ENCODE measurements around the gene NAT9.

NAT9 gene

DNA sequence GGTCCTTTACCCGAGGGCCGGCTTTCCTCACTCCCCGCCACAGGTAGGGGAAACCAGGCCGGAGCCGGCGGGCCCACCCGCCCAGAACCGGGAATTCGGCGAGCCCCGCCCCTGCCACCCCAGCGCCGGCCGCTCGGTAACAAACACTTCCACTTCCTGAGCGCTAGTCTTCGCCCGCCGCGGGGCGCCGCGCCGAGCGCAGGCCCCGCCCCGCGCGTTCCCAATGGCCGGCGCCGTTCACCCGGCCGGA lies 27.9 kb downstream of the NAT9 start:
- peaks cover 46 to 50% of the 10 kb centered on the region in 2 donors for H3K4me1 ChIP-seq (ENCODE audit: control insufficient read depth in 2 of 2, insufficient read depth in 2 of 2, low read length in 2 of 2)

DNA sequence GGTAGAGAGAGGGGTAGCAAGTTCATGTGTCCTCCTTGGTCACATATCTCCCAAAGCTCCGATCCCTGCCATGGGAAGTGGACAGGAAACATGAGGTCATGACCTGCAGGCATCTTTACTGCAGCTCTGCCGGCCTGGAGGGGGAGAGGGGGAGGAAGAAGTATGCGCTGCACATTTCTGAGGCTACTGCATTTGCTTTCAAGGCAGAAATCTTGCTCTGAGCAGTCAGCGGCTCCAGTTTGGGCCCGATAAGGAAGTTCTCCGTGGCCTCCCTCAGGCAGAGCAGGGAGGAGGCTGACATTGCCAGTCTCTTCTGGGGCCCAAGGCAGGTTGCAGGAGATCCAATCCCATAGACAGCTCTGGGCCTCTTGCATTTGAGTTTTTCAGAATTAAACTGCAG lies 29.2 kb downstream of the NAT9 start:
- H3K27me3 ChIP-seq (ENCODE audit: control insufficient read depth in 2 of 2, insufficient read depth in 2 of 2, low read length in 2 of 2): no peaks in the 10 kb centered on the region
- no peak overlapping the region for H3K9ac ChIP-seq (ENCODE audit: low read depth in 1 of 2, low read length in 2 of 2)
- H3K36me3 ChIP-seq (ENCODE audit: control insufficient read depth in 2 of 2, insufficient read depth in 2 of 2, low read length in 2 of 2): no peaks in the 10 kb centered on the region
- peak overlapping the region in 1 of 2 donors; percentile 12 for H3K27ac ChIP-seq (ENCODE audit: low read depth in 2 of 2, low read length in 2 of 2)
- H3K4me1 ChIP-seq (ENCODE audit: control insufficient read depth in 2 of 2, insufficient read depth in 2 of 2, low read length in 2 of 2): peaks cover 46 to 47% of the 10 kb centered on the region in 2 donors
- no peak overlapping the region for H3K4me3 ChIP-seq (ENCODE audit: low read length in 2 of 2)
- H3K9me3 ChIP-seq (ENCODE audit: control insufficient read depth in 2 of 2, low read length in 2 of 2): no peaks in the 10 kb centered on the region

More for the DNA sequence above, 27.9 kb downstream of the NAT9 start:
- Histone ChIP-seq H3K36me3 (ENCODE audit: control insufficient read depth in 2 of 2, insufficient read depth in 2 of 2, low read length in 2 of 2) (peaks cover 0 to 2% of the 10 kb centered on the region in 2 donors), H3K27me3 (ENCODE audit: control insufficient read depth in 2 of 2, insufficient read depth in 2 of 2, low read length in 2 of 2) (no peaks in the 10 kb centered on the region), H3K4me3 (ENCODE audit: low read length in 2 of 2) (peak overlapping the region; percentile 59 to 66), H3K27ac (ENCODE audit: low read depth in 2 of 2, low read length in 2 of 2) (peak overlapping the region; percentile 63 to 64), H3K9ac (ENCODE audit: low read depth in 1 of 2, low read length in 2 of 2) (peak overlapping the region; percentile 60 to 64), H3K9me3 (ENCODE audit: control insufficient read depth in 2 of 2, low read length in 2 of 2) (no peaks in the 10 kb centered on the region)

DNA sequence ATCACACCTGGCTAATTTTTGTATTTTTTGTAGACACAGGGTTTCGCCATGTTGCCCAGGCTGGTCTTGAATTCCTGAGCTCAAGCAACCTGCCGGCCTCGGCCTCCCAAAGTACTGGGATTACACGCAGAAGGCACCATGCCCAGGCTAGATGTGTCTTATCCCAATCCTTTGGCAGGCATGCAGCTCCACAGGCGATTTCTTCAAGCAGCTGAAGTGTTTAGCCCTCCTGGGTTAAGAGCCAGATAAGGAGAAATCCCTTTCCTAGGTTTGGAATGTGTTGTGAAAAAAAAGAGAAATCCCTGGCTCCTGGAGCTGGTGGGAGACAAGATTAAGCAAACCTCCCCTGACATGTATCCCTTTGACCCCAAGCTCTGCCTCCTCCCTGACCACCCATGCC lies 29.8 kb downstream of the NAT9 start:
- H3K9ac ChIP-seq (ENCODE audit: low read depth in 1 of 2, low read length in 2 of 2): no peak overlapping the region
- H3K4me3 ChIP-seq (ENCODE audit: low read length in 2 of 2): no peak overlapping the region
- H3K36me3 ChIP-seq (ENCODE audit: control insufficient read depth in 2 of 2, insufficient read depth in 2 of 2, low read length in 2 of 2): no peaks in the 10 kb centered on the region
- H3K27ac ChIP-seq (ENCODE audit: low read depth in 2 of 2, low read length in 2 of 2): no peak overlapping the region
- H3K27me3 ChIP-seq (ENCODE audit: control insufficient read depth in 2 of 2, insufficient read depth in 2 of 2, low read length in 2 of 2): no peaks in the 10 kb centered on the region
- H3K4me1 ChIP-seq (ENCODE audit: control insufficient read depth in 2 of 2, insufficient read depth in 2 of 2, low read length in 2 of 2): peaks cover 44 to 48% of the 10 kb centered on the region in 2 donors
- H3K9me3 ChIP-seq (ENCODE audit: control insufficient read depth in 2 of 2, low read length in 2 of 2): no peaks in the 10 kb centered on the region

GRCh38 chr17:74745548-74746177 lies 30.5 kb downstream of the NAT9 start:
- Histone ChIP-seq H3K9me3 (ENCODE audit: control insufficient read depth in 2 of 2, low read length in 2 of 2) (no peaks in the 10 kb centered on the region), H3K4me1 (ENCODE audit: control insufficient read depth in 2 of 2, insufficient read depth in 2 of 2, low read length in 2 of 2) (peaks cover 37 to 47% of the 10 kb centered on the region in 2 donors), H3K27me3 (ENCODE audit: control insufficient read depth in 2 of 2, insufficient read depth in 2 of 2, low read length in 2 of 2) (no peaks in the 10 kb centered on the region), H3K4me3 (ENCODE audit: low read length in 2 of 2) (no peak overlapping the region), H3K27ac (ENCODE audit: low read depth in 2 of 2, low read length in 2 of 2) (peak overlapping the region in 1 of 2 donors; percentile 72), H3K9ac (ENCODE audit: low read depth in 1 of 2, low read length in 2 of 2) (no peak overlapping the region), H3K36me3 (ENCODE audit: control insufficient read depth in 2 of 2, insufficient read depth in 2 of 2, low read length in 2 of 2) (no peaks in the 10 kb centered on the region)

DNA sequence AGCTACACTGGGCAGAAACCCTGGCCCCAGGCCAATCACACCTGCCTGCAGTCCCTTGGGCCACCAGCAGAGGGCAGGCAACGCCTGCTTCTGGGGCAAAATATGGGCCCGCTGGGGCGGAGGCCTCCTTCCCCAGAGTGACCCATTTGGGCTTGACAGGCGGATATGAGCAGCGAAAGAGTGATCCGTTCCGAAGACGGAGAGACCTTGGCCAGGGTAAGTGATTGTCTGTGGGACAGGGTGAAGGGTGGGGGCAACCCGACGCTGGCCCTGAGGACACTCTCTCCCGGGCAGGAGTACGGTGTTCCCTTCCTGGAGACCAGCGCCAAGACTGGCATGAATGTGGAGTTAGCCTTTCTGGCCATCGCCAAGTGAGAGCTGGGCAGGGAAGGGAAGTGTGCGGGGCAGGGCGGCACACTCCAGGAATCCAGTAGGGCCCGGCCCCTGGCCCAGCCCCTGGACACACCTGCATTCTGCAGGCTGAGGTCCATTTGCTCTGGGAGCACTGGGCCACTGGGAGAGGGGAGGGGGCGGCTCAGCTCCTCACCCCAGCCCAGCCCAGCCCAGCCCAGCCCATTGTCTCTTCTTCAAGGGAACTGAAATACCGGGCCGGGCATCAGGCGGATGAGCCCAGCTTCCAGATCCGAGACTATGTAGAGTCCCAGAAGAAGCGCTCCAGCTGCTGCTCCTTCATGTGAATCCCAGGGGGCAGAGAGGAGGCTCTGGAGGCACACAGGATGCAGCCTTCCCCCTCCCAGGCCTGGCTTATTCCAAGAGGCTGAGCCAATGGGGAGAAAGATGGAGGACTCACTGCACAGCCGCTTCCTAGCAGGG lies 31.2 kb downstream of the NAT9 start:
- H3K36me3 ChIP-seq (ENCODE audit: control insufficient read depth in 2 of 2, insufficient read depth in 2 of 2, low read length in 2 of 2): no peaks in the 10 kb centered on the region
- H3K9ac ChIP-seq (ENCODE audit: low read depth in 1 of 2, low read length in 2 of 2): peak overlapping the region; percentile 66
- H3K9me3 ChIP-seq (ENCODE audit: control insufficient read depth in 2 of 2, low read length in 2 of 2): no peaks in the 10 kb centered on the region
- H3K4me1 ChIP-seq (ENCODE audit: control insufficient read depth in 2 of 2, insufficient read depth in 2 of 2, low read length in 2 of 2): peaks cover 31 to 40% of the 10 kb centered on the region in 2 donors
- peak overlapping the region; percentile 60 to 61 for H3K4me3 ChIP-seq (ENCODE audit: low read length in 2 of 2)
- H3K27ac ChIP-seq (ENCODE audit: low read depth in 2 of 2, low read length in 2 of 2): peak overlapping the region; percentile 72 to 79
- no peaks in the 10 kb centered on the region for H3K27me3 ChIP-seq (ENCODE audit: control insufficient read depth in 2 of 2, insufficient read depth in 2 of 2, low read length in 2 of 2)

DNA sequence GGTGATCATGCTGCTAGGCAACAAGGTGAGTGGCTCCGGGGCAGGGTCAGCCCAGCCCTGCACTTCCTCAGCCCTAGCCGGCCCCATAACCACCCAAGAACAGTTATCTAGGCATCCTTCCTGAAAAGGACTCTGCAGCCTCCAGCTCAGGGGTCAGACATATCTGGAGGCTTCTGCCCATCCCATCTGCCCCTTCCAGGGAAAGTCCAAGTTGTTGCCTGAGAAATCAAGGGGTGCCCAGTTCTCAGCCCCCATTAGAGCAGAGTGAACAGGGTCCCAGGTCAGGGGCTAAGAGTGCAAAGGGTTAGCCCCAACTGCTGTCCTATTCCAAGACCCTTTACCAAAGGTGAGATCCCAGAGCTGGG lies 31.8 kb downstream of the NAT9 start:
- Histone ChIP-seq H3K27me3 (ENCODE audit: control insufficient read depth in 2 of 2, insufficient read depth in 2 of 2, low read length in 2 of 2) (no peaks in the 10 kb centered on the region), H3K27ac (ENCODE audit: low read depth in 2 of 2, low read length in 2 of 2) (peak overlapping the region in 1 of 2 donors; percentile 72), H3K9ac (ENCODE audit: low read depth in 1 of 2, low read length in 2 of 2) (peak overlapping the region in 1 of 2 donors; percentile 66), H3K4me1 (ENCODE audit: control insufficient read depth in 2 of 2, insufficient read depth in 2 of 2, low read length in 2 of 2) (peaks cover 28 to 39% of the 10 kb centered on the region in 2 donors), H3K4me3 (ENCODE audit: low read length in 2 of 2) (no peak overlapping the region), H3K9me3 (ENCODE audit: control insufficient read depth in 2 of 2, low read length in 2 of 2) (no peaks in the 10 kb centered on the region), H3K36me3 (ENCODE audit: control insufficient read depth in 2 of 2, insufficient read depth in 2 of 2, low read length in 2 of 2) (no peaks in the 10 kb centered on the region)

- no peaks in the 10 kb centered on the region for H3K36me3 ChIP-seq (ENCODE audit: control insufficient read depth in 2 of 2, insufficient read depth in 2 of 2, low read length in 2 of 2)
- H3K9ac ChIP-seq (ENCODE audit: low read depth in 1 of 2, low read length in 2 of 2): no peak overlapping the region
- H3K9me3 ChIP-seq (ENCODE audit: control insufficient read depth in 2 of 2, low read length in 2 of 2): no peaks in the 10 kb centered on the region
- H3K4me3 ChIP-seq (ENCODE audit: low read length in 2 of 2): no peak overlapping the region
- peaks cover under 1 to 2% of the 10 kb centered on the region in 2 donors for H3K27me3 ChIP-seq (ENCODE audit: control insufficient read depth in 2 of 2, insufficient read depth in 2 of 2, low read length in 2 of 2)
- H3K27ac ChIP-seq (ENCODE audit: low read depth in 2 of 2, low read length in 2 of 2): no peak overlapping the region
- peaks cover 33 to 44% of the 10 kb centered on the region in 2 donors for H3K4me1 ChIP-seq (ENCODE audit: control insufficient read depth in 2 of 2, insufficient read depth in 2 of 2, low read length in 2 of 2)
Observed at GRCh38 chr17:74743755-74744154, 32.4 kb downstream of the NAT9 start.

GRCh38 chr17:74742978-74743545 lies 33.1 kb downstream of the NAT9 start:
- Histone ChIP-seq H3K4me3 (ENCODE audit: low read length in 2 of 2) (no peak overlapping the region), H3K27ac (ENCODE audit: low read depth in 2 of 2, low read length in 2 of 2) (no peak overlapping the region), H3K9me3 (ENCODE audit: control insufficient read depth in 2 of 2, low read length in 2 of 2) (no peaks in the 10 kb centered on the region), H3K27me3 (ENCODE audit: control insufficient read depth in 2 of 2, insufficient read depth in 2 of 2, low read length in 2 of 2) (peaks cover 8% of the 10 kb centered on the region in 2 donors), H3K36me3 (ENCODE audit: control insufficient read depth in 2 of 2, insufficient read depth in 2 of 2, low read length in 2 of 2) (no peaks in the 10 kb centered on the region), H3K4me1 (ENCODE audit: control insufficient read depth in 2 of 2, insufficient read depth in 2 of 2, low read length in 2 of 2) (peaks cover 40 to 51% of the 10 kb centered on the region in 2 donors), H3K9ac (ENCODE audit: low read depth in 1 of 2, low read length in 2 of 2) (no peak overlapping the region)

- peak overlapping the region in 1 of 2 donors; percentile 42 for H3K4me3 ChIP-seq (ENCODE audit: low read length in 2 of 2)
- H3K27ac ChIP-seq (ENCODE audit: low read depth in 2 of 2, low read length in 2 of 2): peak overlapping the region in 1 of 2 donors; percentile 54
- peaks cover 37 to 49% of the 10 kb centered on the region in 2 donors for H3K4me1 ChIP-seq (ENCODE audit: control insufficient read depth in 2 of 2, insufficient read depth in 2 of 2, low read length in 2 of 2)
- H3K27me3 ChIP-seq (ENCODE audit: control insufficient read depth in 2 of 2, insufficient read depth in 2 of 2, low read length in 2 of 2): peaks cover 10 to 16% of the 10 kb centered on the region in 2 donors
- H3K9me3 ChIP-seq (ENCODE audit: control insufficient read depth in 2 of 2, low read length in 2 of 2): no peaks in the 10 kb centered on the region
- H3K36me3 ChIP-seq (ENCODE audit: control insufficient read depth in 2 of 2, insufficient read depth in 2 of 2, low read length in 2 of 2): no peaks in the 10 kb centered on the region
- H3K9ac ChIP-seq (ENCODE audit: low read depth in 1 of 2, low read length in 2 of 2): peak overlapping the region in 1 of 2 donors; percentile 21
Observed at GRCh38 chr17:74742153-74742515, 34.0 kb downstream of the NAT9 start.

DNA sequence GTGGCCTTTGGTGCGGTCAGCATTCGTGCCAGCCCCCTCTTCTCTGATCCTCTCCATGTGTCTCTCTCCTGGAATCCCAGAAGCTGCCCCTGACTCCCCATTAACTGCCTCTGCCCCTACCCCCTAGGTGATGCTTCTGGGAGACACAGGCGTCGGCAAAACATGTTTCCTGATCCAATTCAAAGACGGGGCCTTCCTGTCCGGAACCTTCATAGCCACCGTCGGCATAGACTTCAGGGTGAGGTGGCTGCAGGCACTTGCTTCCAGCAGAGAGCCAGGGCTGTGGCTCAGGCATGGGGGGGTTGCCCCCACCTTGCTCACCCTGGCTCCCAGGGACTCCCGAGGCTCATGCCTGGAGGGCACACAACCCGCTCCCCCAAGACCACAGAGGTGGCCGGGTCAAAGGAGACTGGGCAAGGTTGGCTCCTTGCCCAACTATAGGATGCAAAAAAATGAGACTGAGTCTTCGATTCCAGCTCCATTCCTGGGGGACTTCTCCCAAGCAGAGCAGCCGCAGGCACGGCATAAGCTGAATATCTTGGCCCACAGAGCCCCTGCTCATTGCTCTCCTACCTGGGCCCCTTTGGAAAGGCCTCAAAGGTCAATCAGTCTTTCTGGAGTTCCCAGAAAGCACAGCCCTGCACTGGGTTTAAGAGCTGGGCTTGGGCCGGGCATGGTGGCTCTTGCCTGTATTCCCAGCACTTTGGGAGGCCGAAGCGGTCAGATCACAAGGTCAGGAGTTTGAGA lies 35.3 kb downstream of the NAT9 start:
- Histone ChIP-seq H3K4me1 (ENCODE audit: control insufficient read depth in 2 of 2, insufficient read depth in 2 of 2, low read length in 2 of 2) (peaks cover 35 to 49% of the 10 kb centered on the region in 2 donors), H3K4me3 (ENCODE audit: low read length in 2 of 2) (no peak overlapping the region), H3K27me3 (ENCODE audit: control insufficient read depth in 2 of 2, insufficient read depth in 2 of 2, low read length in 2 of 2) (peaks cover 10 to 17% of the 10 kb centered on the region in 2 donors), H3K9me3 (ENCODE audit: control insufficient read depth in 2 of 2, low read length in 2 of 2) (no peaks in the 10 kb centered on the region), H3K9ac (ENCODE audit: low read depth in 1 of 2, low read length in 2 of 2) (no peak overlapping the region), H3K27ac (ENCODE audit: low read depth in 2 of 2, low read length in 2 of 2) (no peak overlapping the region), H3K36me3 (ENCODE audit: control insufficient read depth in 2 of 2, insufficient read depth in 2 of 2, low read length in 2 of 2) (no peaks in the 10 kb centered on the region)
